Activated CD4-positive, alpha-beta memory T cell treated with anti-CD3 and anti-CD28 coated beads, Interleukin-2, amount 10 ng/mL, durations not matched to agents 7 days and 5 days (primary cell): ENCODE results near the gene XRRA1. TPM values are rescaled to one million over a fixed set of nuclear protein-coding genes. Genes with fewer than 3 reads are reported as not detected.
A peak's percentile ranks its signal among the peaks of the same experiment; 100 is the strongest.
"Not testable (repeated sequence)": the region's sequence is repeated elsewhere in the genome, so short reads cannot be mapped to it uniquely, and the experiment has no call there.

Source experiments
- CTCF ChIA-PET: fragments of 350-600 bp; sonication (Branson Sonifier 250); formaldehyde crosslinking; loops from one replicate; lab custom pipeline; 2021; ENCODE audit warnings: antibody characterized with exemption, inconsistent platforms; lab: Charles Lee
- POLR2A ChIA-PET: fragments of 350-600 bp; sonication (Branson Sonifier 250); formaldehyde crosslinking; loops from one replicate; lab custom pipeline; 2021; ENCODE audit warnings: antibody characterized with exemption; lab: Charles Lee
- DNase-seq: peaks from one replicate; pipeline ENCODE4 v3.0.0-alpha.2; 2020
- H3K27ac Mint-ChIP-seq: one replicate; pipeline ENCODE4 v1.8.0; 2021; ENCODE audit warnings: mild to moderate bottlenecking, mixed read lengths
- H3K27me3 Mint-ChIP-seq: one replicate; pipeline ENCODE4 v1.8.0; 2021; ENCODE audit warnings: mixed read lengths
- H3K36me3 Mint-ChIP-seq: one replicate; pipeline ENCODE4 v1.8.0; 2021; ENCODE audit warnings: low read depth, mixed read lengths
- H3K4me1 Mint-ChIP-seq: one replicate; pipeline ENCODE4 v1.8.0; 2021; ENCODE audit warnings: mixed read lengths
- H3K4me3 Mint-ChIP-seq: one replicate; pipeline ENCODE4 v1.8.0; 2021; ENCODE audit warnings: mild to moderate bottlenecking, mixed read lengths
- H3K9me3 Mint-ChIP-seq: one replicate; pipeline ENCODE4 v1.8.0; 2021; ENCODE audit warnings: mixed read lengths
- total RNA-seq, 2 experiments: library from RNA; stranded (reverse); gene quantifications; one replicate each; pipeline ENCODE4 v1.2.3, GENCODE V29; 2021

Gene XRRA1
- total RNA-seq, 2 experiments from 2014 or later: 10.3 to 10.9 TPM

- no peak overlapping the region for H3K27ac Mint-ChIP-seq
- H3K36me3 Mint-ChIP-seq: peaks cover 64% of the 10 kb centered on the region
- ChIA-PET POLR2A (no interaction called here), CTCF (interaction anchor here (0.9 kb wide), 1 partner anchor 39 kb away, joined by 3 read pairs; no protein-coding TSS in a partner anchor)
- H3K9me3 Mint-ChIP-seq: no peaks in the 10 kb centered on the region
- H3K4me1 Mint-ChIP-seq: peaks cover 10% of the 10 kb centered on the region
- H3K4me3 Mint-ChIP-seq: no peak overlapping the region
- H3K27me3 Mint-ChIP-seq: no peaks in the 10 kb centered on the region
- no peak for DNase-seq
Observed at GRCh38 chr11:74970852-74971395, 22.0 kb upstream of the XRRA1 start.

GRCh38 chr11:74966651-74967050 lies 17.8 kb upstream of the XRRA1 start:
- Mint-ChIP-seq H3K4me1 (peaks cover 13% of the 10 kb centered on the region), H3K36me3 (peaks cover 52% of the 10 kb centered on the region), H3K4me3 (no peak overlapping the region), H3K9me3 (no peaks in the 10 kb centered on the region), H3K27ac (no peak overlapping the region), H3K27me3 (no peaks in the 10 kb centered on the region)
- DNase-seq: no peak
- POLR2A ChIA-PET: interaction anchor here (2.8 kb wide), 1 partner anchor 23 kb away, joined by 8 read pairs; the partner anchor contains the start of gene NEU3
- CTCF ChIA-PET: no interaction called here

GRCh38 chr11:74960128-74960527 lies 11.2 kb upstream of the XRRA1 start:
- not testable (repeated sequence) for H3K27me3 Mint-ChIP-seq, H3K9me3 Mint-ChIP-seq, DNase-seq, H3K4me3 Mint-ChIP-seq, H3K27ac Mint-ChIP-seq
- POLR2A ChIA-PET: interaction anchor here (2.2 kb wide), 1 partner anchor 11 kb away, joined by 8 read pairs; the partner anchor contains the start of genes SPCS2 and XRRA1
- H3K4me1 Mint-ChIP-seq: peaks cover 47% of the 10 kb centered on the region
- peaks cover 51% of the 10 kb centered on the region for H3K36me3 Mint-ChIP-seq
- CTCF ChIA-PET: interaction anchor here (1.1 to 1.3 kb wide), 2 partner anchors 12 to 30 kb away, joined by 3 to 5 read pairs; no protein-coding TSS in a partner anchor

- POLR2A ChIA-PET: interaction anchor here (0.8 kb wide), 1 partner anchor 9 kb away, joined by 3 read pairs; the partner anchor contains the start of genes SPCS2 and XRRA1
- H3K4me1 Mint-ChIP-seq: peaks cover 56% of the 10 kb centered on the region
- H3K4me3 Mint-ChIP-seq: no peak overlapping the region
- H3K27ac Mint-ChIP-seq: no peak overlapping the region
- CTCF ChIA-PET: interaction anchor here (0.8 to 1.6 kb wide), 2 partner anchors 9 to 14 kb away, joined by 3 read pairs; partner anchors contain the start of genes SPCS2 and XRRA1
- peaks cover 63% of the 10 kb centered on the region for H3K36me3 Mint-ChIP-seq
- no peaks in the 10 kb centered on the region for H3K9me3 Mint-ChIP-seq
- H3K27me3 Mint-ChIP-seq: no peaks in the 10 kb centered on the region
- DNase-seq: no peak
Observed at GRCh38 chr11:74957937-74958629, 9.2 kb upstream of the XRRA1 start.

GRCh38 chr11:74956397-74957015 lies 7.6 kb upstream of the XRRA1 start:
- no peak overlapping the region for H3K4me3 Mint-ChIP-seq
- peaks cover 56% of the 10 kb centered on the region for H3K4me1 Mint-ChIP-seq
- H3K27ac Mint-ChIP-seq: no peak overlapping the region
- H3K27me3 Mint-ChIP-seq: no peaks in the 10 kb centered on the region
- no peak for DNase-seq
- ChIA-PET POLR2A (no interaction called here), CTCF (interaction anchor here (0.8 to 1.5 kb wide), 2 partner anchors 31 to 184 kb away, joined by 3 to 4 read pairs; no protein-coding TSS in a partner anchor)
- no peaks in the 10 kb centered on the region for H3K9me3 Mint-ChIP-seq
- H3K36me3 Mint-ChIP-seq: peaks cover 58% of the 10 kb centered on the region

GRCh38 chr11:74954199-74954598 lies 5.3 kb upstream of the XRRA1 start:
- Mint-ChIP-seq H3K36me3 (peaks cover 74% of the 10 kb centered on the region), H3K27me3 (no peaks in the 10 kb centered on the region), H3K9me3 (no peaks in the 10 kb centered on the region), H3K27ac (no peak overlapping the region), H3K4me1 (peaks cover 65% of the 10 kb centered on the region), H3K4me3 (no peak overlapping the region)
- ChIA-PET POLR2A (interaction anchor here (1.4 kb wide), 1 partner anchor 35 kb away, joined by 5 read pairs; the partner anchor contains the start of gene NEU3), CTCF (no interaction called here)
- DNase-seq: no peak

- CTCF ChIA-PET: interaction anchor here (1.1 kb wide), 1 partner anchor 288 kb away, joined by 4 read pairs; no protein-coding TSS in a partner anchor
- POLR2A ChIA-PET: interaction anchor here (1.4 kb wide), 1 partner anchor 36 kb away, joined by 5 read pairs; the partner anchor contains the start of gene NEU3
Observed at GRCh38 chr11:74953451-74953850, 4.6 kb upstream of the XRRA1 start.

GRCh38 chr11:74952752-74953151 lies 3.9 kb upstream of the XRRA1 start:
- H3K4me3 Mint-ChIP-seq: no peak overlapping the region
- POLR2A ChIA-PET: interaction anchor here (0.6 kb wide), 1 partner anchor 10 kb away, joined by 3 read pairs; no protein-coding TSS in a partner anchor
- H3K9me3 Mint-ChIP-seq: no peaks in the 10 kb centered on the region
- H3K27me3 Mint-ChIP-seq: no peaks in the 10 kb centered on the region
- peaks cover 64% of the 10 kb centered on the region for H3K4me1 Mint-ChIP-seq
- H3K27ac Mint-ChIP-seq: no peak overlapping the region
- H3K36me3 Mint-ChIP-seq: peaks cover 66% of the 10 kb centered on the region
- CTCF ChIA-PET: interaction anchor here (1.1 kb wide), 1 partner anchor 289 kb away, joined by 4 read pairs; no protein-coding TSS in a partner anchor
- DNase-seq: no peak

More at GRCh38 chr11:74953451-74953850, 4.6 kb upstream of the XRRA1 start:
- H3K9me3 Mint-ChIP-seq: no peaks in the 10 kb centered on the region
- H3K27me3 Mint-ChIP-seq: no peaks in the 10 kb centered on the region
- DNase-seq: no peak
- H3K36me3 Mint-ChIP-seq: peaks cover 71% of the 10 kb centered on the region
- H3K4me1 Mint-ChIP-seq: peaks cover 62% of the 10 kb centered on the region
- H3K27ac Mint-ChIP-seq: no peak overlapping the region
- H3K4me3 Mint-ChIP-seq: no peak overlapping the region

- peak overlapping the region; percentile 95 for H3K4me3 Mint-ChIP-seq
- DNase-seq: no peak
- no peaks in the 10 kb centered on the region for H3K9me3 Mint-ChIP-seq
- ChIA-PET POLR2A (no interaction called here), CTCF (interaction anchor here (1.7 kb wide), 1 partner anchor 22 kb away, joined by 3 read pairs; no protein-coding TSS in a partner anchor)
- H3K4me1 Mint-ChIP-seq: peaks cover 56% of the 10 kb centered on the region
- H3K36me3 Mint-ChIP-seq: peaks cover 54% of the 10 kb centered on the region
- no peaks in the 10 kb centered on the region for H3K27me3 Mint-ChIP-seq
- no peak overlapping the region for H3K27ac Mint-ChIP-seq
Observed at GRCh38 chr11:74951226-74951625, 2.3 kb upstream of the XRRA1 start.

- peak overlapping the region; percentile 89 for H3K27ac Mint-ChIP-seq
- no peak for DNase-seq
- no peaks in the 10 kb centered on the region for H3K27me3 Mint-ChIP-seq
- peaks cover 51% of the 10 kb centered on the region for H3K4me1 Mint-ChIP-seq
- H3K4me3 Mint-ChIP-seq: peak overlapping the region; percentile 95
- CTCF ChIA-PET: interaction anchor here (0.9 to 1.7 kb wide), 2 partner anchors 10 to 21 kb away, joined by 3 read pairs; no protein-coding TSS in a partner anchor
- no peaks in the 10 kb centered on the region for H3K9me3 Mint-ChIP-seq
- POLR2A ChIA-PET: interaction anchor here (1.3 to 1.4 kb wide), 2 partner anchors 38 to 291 kb away, joined by 4 to 7 read pairs; partner anchors contain the start of gene NEU3
- peaks cover 49% of the 10 kb centered on the region for H3K36me3 Mint-ChIP-seq
Observed at GRCh38 chr11:74950374-74950969, 1.6 kb upstream of the XRRA1 start.

- Mint-ChIP-seq H3K4me1 (peaks cover 47% of the 10 kb centered on the region), H3K4me3 (peak overlapping the region; percentile 95), H3K9me3 (no peaks in the 10 kb centered on the region), H3K36me3 (peaks cover 47% of the 10 kb centered on the region), H3K27ac (peak overlapping the region; percentile 89), H3K27me3 (no peaks in the 10 kb centered on the region)
- ChIA-PET CTCF (interaction anchor here (0.9 to 1.7 kb wide), 2 partner anchors 9 to 20 kb away, joined by 3 read pairs; no protein-coding TSS in a partner anchor), POLR2A (interaction anchor here (1.3 to 2.0 kb wide), 4 partner anchors 24 to 357 kb away, joined by 3 to 16 read pairs (median 7); partner anchors contain the start of genes NEU3 and POLD3)
- DNase-seq: no peak
Observed at GRCh38 chr11:74949753-74950137, 854 bp upstream of the XRRA1 start.

- no peaks in the 10 kb centered on the region for H3K27me3 Mint-ChIP-seq
- ChIA-PET POLR2A (interaction anchor here (0.7 to 2.0 kb wide), 14 partner anchors 9 to 356 kb away, joined by 3 to 16 read pairs (median 5); partner anchors contain the start of genes NEU3 and POLD3), CTCF (interaction anchor here (1.0 to 1.3 kb wide), 2 partner anchors 10 to 18 kb away, joined by 3 to 4 read pairs; no protein-coding TSS in a partner anchor)
- peaks cover 37% of the 10 kb centered on the region for H3K36me3 Mint-ChIP-seq
- H3K4me1 Mint-ChIP-seq: peaks cover 38% of the 10 kb centered on the region
- no peaks in the 10 kb centered on the region for H3K9me3 Mint-ChIP-seq
- peak overlapping the region; percentile 89 for H3K27ac Mint-ChIP-seq
- peak overlapping the region; percentile 95 for H3K4me3 Mint-ChIP-seq
- DNase-seq: no peak
Observed at GRCh38 chr11:74948546-74948897, 369 bp downstream of the XRRA1 start.
